HCT116 (cell line): ENCODE measurements around the gene SLC27A3. TPM values are rescaled to one million over a fixed set of nuclear protein-coding genes. Genes with fewer than 3 reads are reported as not detected.

Experiments
- ATAC-seq: fragments of 200-7000 bp; cut with Tn5 transposase; 2 replicates; pipeline ENCODE4 v1.9.1; 2020; ENCODE audit warnings: mild to moderate bottlenecking, moderate library complexity
- BruUV-seq: library from RNA; stranded (reverse); fragments of 400-500 nt; replicated peaks from 2 replicates; lab custom pipeline; 2021; lab: Mats Ljungman, UMichigan
- CTCF ChIA-PET: fragments of 300-600 bp; sonication (Branson Sonifier 250); formaldehyde crosslinking; loops from one replicate; lab custom pipeline; 2021; ENCODE audit warnings: antibody characterized with exemption; lab: Charles Lee
- POLR2A ChIA-PET: fragments of 300-600, 350-600 bp; sonication (Branson Sonifier 250); formaldehyde crosslinking; loops from one replicate; lab custom pipeline; 2021; ENCODE audit warnings: antibody characterized with exemption; lab: Charles Lee
- RAD21 ChIA-PET, 2 experiments: fragments of 300-600 bp; sonication (Branson Sonifier 250); formaldehyde crosslinking; loops; one replicate each; lab custom pipeline; 2023; ENCODE audit warnings: low total read pairs in 2 of 2; ENCODE audit not compliant: uncharacterized antibody in 2 of 2, unreplicated experiment in 2 of 2, low non-redundant PET in 1 of 2; lab: Charles Lee
- DNase-seq: peaks from one replicate; pipeline ENCODE4 v3.0.0-alpha.2; 2010; ENCODE audit warnings: low read depth, low spot score
- H2AFZ ChIP-seq: fragments of 200-600 bp; shearing (Covaris generic), sonication (generic); 2 replicates; pipeline ENCODE4 v1.6.1; 2017; ENCODE audit warnings: low read depth, mixed run types, mixed read lengths, antibody characterized with exemption, low read length; ENCODE audit not compliant: poor library complexity, severe bottlenecking
- H3K27ac ChIP-seq: 2 replicates; pipeline ENCODE4 v1.5.1; 2012; ENCODE audit warnings: low read depth, low read length
- H3K27me3 ChIP-seq: fragments of 200-600 bp; sonication (generic); 2 replicates; pipeline ENCODE4 v1.6.1; 2016; ENCODE audit warnings: mixed run types, low read length, mixed read lengths; ENCODE audit not compliant: insufficient read depth
- H3K36me3 ChIP-seq, 2 experiments: fragments of 200-500 bp in 1 of 2; fragments of 200-600 bp in 1 of 2; sonication (Bioruptor generic) in 1 of 2; sonication (generic) in 1 of 2; 2 replicates each; pipeline versions ENCODE4 v1.5.1 to v1.6.1; 2014 to 2016; ENCODE audit warnings: low read length in 2 of 2, inconsistent platforms in 1 of 2, mixed read lengths in 1 of 2, mixed run types in 1 of 2; ENCODE audit not compliant: insufficient read depth in 2 of 2, control insufficient read depth in 1 of 2
- H3K4me1 ChIP-seq, 2 experiments: fragments of 200-600 bp in 1 of 2; sonication (generic) in 1 of 2; 2 replicates each; pipeline versions ENCODE4 v1.5.1 to v1.6.1; 2012 to 2017; ENCODE audit warnings: low read length in 2 of 2, inconsistent platforms in 1 of 2, mild to moderate bottlenecking in 1 of 2, mixed read lengths in 1 of 2, mixed run types in 1 of 2, moderate library complexity in 1 of 2; ENCODE audit not compliant: insufficient read depth in 2 of 2, control insufficient read depth in 1 of 2
- H3K4me2 ChIP-seq: fragments of 200-600 bp; sonication (generic); 2 replicates; pipeline ENCODE4 v1.6.1; 2017; ENCODE audit warnings: mixed run types, low read length, mixed read lengths
- H3K4me3 ChIP-seq, 2 experiments: fragments of 200-600 bp in 1 of 2; sonication (generic) in 1 of 2; replicated peaks in 1 of 2; 2 replicates each; pipeline ENCODE4 v1.5.1; 2011 to 2016; ENCODE audit warnings: low read length in 2 of 2, control low read depth in 1 of 2, low read depth in 1 of 2, mild to moderate bottlenecking in 1 of 2, mixed read lengths in 1 of 2, mixed run types in 1 of 2
- H3K79me2 ChIP-seq: fragments of 200-600 bp; sonication (generic); 2 replicates; pipeline ENCODE4 v1.6.1; 2017; ENCODE audit warnings: mild to moderate bottlenecking, mixed run types, low read length, moderate library complexity, mixed read lengths; ENCODE audit not compliant: insufficient read depth
- H3K9ac ChIP-seq: fragments of 200-600 bp; sonication (generic); 2 replicates; pipeline ENCODE4 v1.6.1; 2016; ENCODE audit warnings: low read length, mixed read lengths
- H3K9me2 ChIP-seq: fragments of 200-600 bp; sonication (generic), shearing (Covaris generic); 2 replicates; pipeline ENCODE4 v1.6.1; 2017; ENCODE audit warnings: mixed run types, mild to moderate bottlenecking, moderate library complexity; ENCODE audit not compliant: insufficient read depth
- H3K9me3 ChIP-seq, 2 experiments: fragments of 200-500 bp in 1 of 2; fragments of 200-600 bp in 1 of 2; sonication (Bioruptor generic) in 1 of 2; sonication (generic) in 1 of 2; 2 replicates each; pipeline ENCODE4 v1.6.1; 2014 to 2017; ENCODE audit warnings: low read length in 2 of 2, mixed read lengths in 2 of 2, inconsistent platforms in 1 of 2, low read depth in 1 of 2, mild to moderate bottlenecking in 1 of 2, mixed run types in 1 of 2, moderate library complexity in 1 of 2; ENCODE audit not compliant: control insufficient read depth in 1 of 2, insufficient read depth in 1 of 2
- H4K20me1 ChIP-seq: fragments of 200-600 bp; sonication (generic), shearing (Covaris generic); 2 replicates; pipeline ENCODE4 v1.6.1; 2017; ENCODE audit warnings: mixed run types, mild to moderate bottlenecking, moderate library complexity; ENCODE audit not compliant: insufficient read depth
- ATF3 ChIP-seq: IDR thresholded peaks from 2 replicates; pipeline ENCODE4 v1.6.1; 2012
- CBX3 ChIP-seq: IDR thresholded peaks from 2 replicates; pipeline ENCODE4 v1.6.1; 2012; ENCODE audit warnings: low read depth
- CEBPB ChIP-seq: IDR thresholded peaks from 2 replicates; pipeline ENCODE4 v1.6.1; 2012; ENCODE audit warnings: low read depth
- EZH2phosphoT487 ChIP-seq: fragments of 200-600 bp; IDR thresholded peaks from 2 replicates; pipeline ENCODE4 v1.6.1; 2018; ENCODE audit warnings: antibody characterized with exemption, borderline replicate concordance
- MAX ChIP-seq: IDR thresholded peaks from 2 replicates; pipeline ENCODE4 v1.6.1; 2012
- POLR2A ChIP-seq: IDR thresholded peaks from 2 replicates; pipeline ENCODE4 v1.7.0; 2011; ENCODE audit warnings: borderline replicate concordance; ENCODE audit not compliant: insufficient read depth, insufficient read length; ENCODE audit errors: extremely low read depth
- RAD21 ChIP-seq: IDR thresholded peaks from 2 replicates; pipeline ENCODE4 v1.6.1; 2012; ENCODE audit warnings: low read depth, mild to moderate bottlenecking
- REST ChIP-seq: IDR thresholded peaks from 2 replicates; pipeline ENCODE4 v1.6.1; 2012; ENCODE audit warnings: low read depth
- SP1 ChIP-seq: IDR thresholded peaks from 2 replicates; pipeline ENCODE4 v1.6.1; 2012; ENCODE audit warnings: low read depth
- ZNF274 ChIP-seq: fragments of 200-500 bp; sonication (Bioruptor generic); IDR thresholded peaks from 2 replicates; pipeline ENCODE4 v1.6.1; 2014; ENCODE audit warnings: mild to moderate bottlenecking, low read depth, low read length, inconsistent platforms
- intact Hi-C: fragments of 100-400 bp; cut with micrococcal nuclease; formaldehyde crosslinking; loops from 2 replicates; pipeline ENCODE4 v1.10.0; 2022
- total RNA-seq: library from RNA; stranded (reverse); gene quantifications from one replicate; pipeline ENCODE4 v1.2.1, GENCODE V29; 2021; ENCODE audit not compliant: unreplicated experiment

Gene SLC27A3
- total RNA-seq, 1 experiment from 2014 or later = 14.3 TPM

- H3K4me2 ChIP-seq = no peak overlapping the region
- peaks cover 33 to 40% of the 10 kb centered on the region in 2 experiments; a peak in 3 of 4 replicates for H3K36me3 ChIP-seq
- no TSS peak for BruUV-seq
Observed at GRCh38 chr1:153769221-153769620, 6.0 kb upstream of the SLC27A3 start.

More at GRCh38 chr1:153769221-153769620, 6.0 kb upstream of the SLC27A3 start:
- H3K27ac ChIP-seq = no peak overlapping the region
- intact Hi-C loops = no loop called here
- CTCF ChIA-PET = no interaction called here
- H4K20me1 ChIP-seq = no peaks in the 10 kb centered on the region
- no peak for TF ChIP-seq RAD21
- no peak for TF ChIP-seq ATF3
- no peak for TF ChIP-seq CBX3
- no peak for TF ChIP-seq SP1
- TF ChIP-seq REST = no peak
- no peak for TF ChIP-seq POLR2A
- no peak for TF ChIP-seq ZNF274
- TF ChIP-seq MAX = no peak
- TF ChIP-seq CEBPB = no peak
- TF ChIP-seq EZH2phosphoT487 = no peak
- no peaks in the 10 kb centered on the region for H3K79me2 ChIP-seq
- ATAC-seq = no peak
- no peak for DNase-seq
- no peaks in the 10 kb centered on the region for H3K4me1 ChIP-seq
- H3K9me3 ChIP-seq = no peaks in the 10 kb centered on the region
- H3K9me2 ChIP-seq = no peaks in the 10 kb centered on the region
- H3K9ac ChIP-seq = no peak overlapping the region
- no peaks in the 10 kb centered on the region for H3K27me3 ChIP-seq
- H2AFZ ChIP-seq = no peak overlapping the region
- H3K4me3 ChIP-seq = no peak overlapping the region
- RAD21 ChIA-PET = no interaction called here
- POLR2A ChIA-PET = no interaction called here
